Measurements from ENCODE around the gene SVIL.
"Not testable (repeated sequence)": the region's sequence is repeated elsewhere in the genome, so short reads cannot be mapped to it uniquely, and the experiment has no call there.

The SVIL gene

DNA sequence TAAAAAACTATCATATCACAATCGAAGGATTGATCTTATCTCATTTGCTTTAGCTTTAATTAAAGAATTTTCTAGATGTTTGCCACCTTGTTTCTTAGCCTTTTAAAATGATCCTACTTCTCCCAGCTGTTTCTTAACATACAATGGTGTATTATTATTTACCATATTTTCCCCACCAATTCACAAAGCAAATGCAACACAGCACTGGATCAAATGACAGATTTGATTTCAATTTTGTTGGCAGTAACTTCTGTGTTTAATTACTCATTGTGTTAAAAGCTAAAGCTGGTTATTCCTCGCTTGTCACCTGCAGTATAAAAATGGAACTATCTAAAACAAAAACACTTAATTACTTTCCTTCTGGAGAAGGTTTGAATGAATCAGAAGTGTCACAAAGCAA is 19.6 kb downstream of the SVIL start:
- TF ChIP-seq, protein P1, sequence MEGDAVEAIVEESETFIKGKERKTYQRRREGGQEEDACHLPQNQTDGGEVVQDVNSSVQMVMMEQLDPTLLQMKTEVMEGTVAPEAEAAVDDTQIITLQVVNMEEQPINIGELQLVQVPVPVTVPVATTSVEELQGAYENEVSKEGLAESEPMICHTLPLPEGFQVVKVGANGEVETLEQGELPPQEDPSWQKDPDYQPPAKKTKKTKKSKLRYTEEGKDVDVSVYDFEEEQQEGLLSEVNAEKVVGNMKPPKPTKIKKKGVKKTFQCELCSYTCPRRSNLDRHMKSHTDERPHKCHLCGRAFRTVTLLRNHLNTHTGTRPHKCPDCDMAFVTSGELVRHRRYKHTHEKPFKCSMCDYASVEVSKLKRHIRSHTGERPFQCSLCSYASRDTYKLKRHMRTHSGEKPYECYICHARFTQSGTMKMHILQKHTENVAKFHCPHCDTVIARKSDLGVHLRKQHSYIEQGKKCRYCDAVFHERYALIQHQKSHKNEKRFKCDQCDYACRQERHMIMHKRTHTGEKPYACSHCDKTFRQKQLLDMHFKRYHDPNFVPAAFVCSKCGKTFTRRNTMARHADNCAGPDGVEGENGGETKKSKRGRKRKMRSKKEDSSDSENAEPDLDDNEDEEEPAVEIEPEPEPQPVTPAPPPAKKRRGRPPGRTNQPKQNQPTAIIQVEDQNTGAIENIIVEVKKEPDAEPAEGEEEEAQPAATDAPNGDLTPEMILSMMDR (conservative IDR thresholded peaks at IDR 0.05; ENCODE audit: low read depth, low read length): no peak
- no peaks in the 10 kb centered on the region for H3K27me3 ChIP-seq (ENCODE audit: insufficient read depth, low read depth)
- no peak overlapping the region for H3K4me3 ChIP-seq (IDR thresholded peaks at IDR 0.05; ENCODE audit: insufficient read depth, low read depth, low read length)
- H3K36me3 ChIP-seq (ENCODE audit: insufficient read depth): no peaks in the 10 kb centered on the region
- no peak overlapping the region for H3K4me2 ChIP-seq
- no peaks in the 10 kb centered on the region for H3K4me1 ChIP-seq (ENCODE audit: low read depth, poor library complexity, severe bottlenecking)
- no peak overlapping the region for H3K27ac ChIP-seq
- no peaks in the 10 kb centered on the region for H3K79me2 ChIP-seq (ENCODE audit: insufficient read depth, low read depth)
- no peak overlapping the region for H2AFZ ChIP-seq (ENCODE audit: low read depth)
- no peaks in the 10 kb centered on the region for H4K20me1 ChIP-seq (ENCODE audit: insufficient read depth)
- H3K9ac ChIP-seq: no peak overlapping the region

DNA sequence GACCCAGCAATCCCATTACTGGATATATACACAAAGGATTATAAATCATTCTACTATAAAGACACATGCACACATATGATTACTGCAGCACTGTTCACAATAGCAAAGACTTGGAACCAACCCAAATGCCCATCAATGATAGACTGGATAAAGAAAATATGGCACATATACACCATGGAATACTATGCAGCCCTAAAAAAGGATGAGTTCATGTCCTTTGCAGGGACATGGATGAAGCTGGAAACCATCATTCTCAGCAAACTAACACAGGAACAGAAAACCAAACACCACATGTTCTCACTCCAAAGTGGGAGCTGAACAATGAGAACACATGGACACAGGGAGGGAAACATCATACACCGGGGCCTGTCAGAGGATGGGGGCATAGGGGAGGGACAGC is 20.5 kb downstream of the SVIL start:
- not testable (repeated sequence) for H3K9ac ChIP-seq; H3K27ac ChIP-seq; H4K20me1 ChIP-seq (ENCODE audit: insufficient read depth); H3K4me3 ChIP-seq (IDR thresholded peaks at IDR 0.05; ENCODE audit: insufficient read depth, low read depth, low read length); H3K79me2 ChIP-seq (ENCODE audit: insufficient read depth, low read depth); H3K36me3 ChIP-seq (ENCODE audit: insufficient read depth); H3K4me2 ChIP-seq; H3K27me3 ChIP-seq (ENCODE audit: insufficient read depth, low read depth); H2AFZ ChIP-seq (ENCODE audit: low read depth); H3K4me1 ChIP-seq (ENCODE audit: low read depth, poor library complexity, severe bottlenecking)

DNA sequence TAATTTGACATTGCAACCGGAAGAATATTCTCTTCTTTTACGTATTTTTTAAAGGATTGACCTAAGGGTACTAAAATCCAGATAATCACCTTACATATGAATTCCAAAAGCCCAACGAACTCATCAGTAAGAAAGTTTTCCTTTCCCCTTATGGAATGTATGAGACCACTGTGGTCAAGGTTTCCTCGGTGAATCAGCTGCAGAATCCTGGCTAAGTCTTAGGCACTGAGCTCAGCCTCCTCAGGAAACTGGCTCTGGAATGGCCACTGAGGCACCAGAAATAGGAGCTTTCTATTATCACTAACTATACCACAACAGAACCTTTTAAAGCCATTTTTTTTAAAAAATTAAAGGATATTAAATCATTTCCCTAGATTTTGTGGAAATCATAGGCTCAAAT is 21.0 kb downstream of the SVIL start:
- no peaks in the 10 kb centered on the region for H3K4me1 ChIP-seq (ENCODE audit: low read depth, poor library complexity, severe bottlenecking)
- no peaks in the 10 kb centered on the region for H3K79me2 ChIP-seq (ENCODE audit: insufficient read depth, low read depth)
- H3K27ac ChIP-seq: no peak overlapping the region
- H3K4me2 ChIP-seq: no peak overlapping the region
- no peaks in the 10 kb centered on the region for H3K36me3 ChIP-seq (ENCODE audit: insufficient read depth)
- H2AFZ ChIP-seq (ENCODE audit: low read depth): no peak overlapping the region
- no peak overlapping the region for H3K4me3 ChIP-seq (IDR thresholded peaks at IDR 0.05; ENCODE audit: insufficient read depth, low read depth, low read length)
- H4K20me1 ChIP-seq (ENCODE audit: insufficient read depth): no peaks in the 10 kb centered on the region
- TF ChIP-seq, protein P1 (conservative IDR thresholded peaks at IDR 0.05; ENCODE audit: low read depth, low read length): no peak
- H3K9ac ChIP-seq: no peak overlapping the region
- H3K27me3 ChIP-seq (ENCODE audit: insufficient read depth, low read depth): no peaks in the 10 kb centered on the region

DNA sequence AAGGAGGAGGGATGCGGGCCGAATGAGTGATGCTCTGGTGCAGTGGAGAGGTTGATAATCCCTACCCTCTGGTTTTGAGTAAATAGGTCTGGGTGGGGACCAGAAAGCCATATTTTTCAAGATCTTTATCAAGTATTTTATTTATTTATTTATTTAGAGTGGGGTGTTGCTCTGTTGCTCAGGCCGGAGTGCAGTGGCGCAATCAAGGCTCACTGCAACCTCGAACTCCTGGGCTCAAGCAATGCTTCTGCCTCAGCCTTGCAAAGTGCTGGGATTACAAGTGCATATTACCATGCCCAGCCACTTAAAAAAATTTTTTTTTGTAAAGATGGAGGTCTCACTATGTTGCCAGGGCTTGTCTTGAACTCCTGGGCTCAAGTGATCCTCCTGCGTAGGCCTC is 21.6 kb downstream of the SVIL start:
- H3K9ac ChIP-seq: no peak overlapping the region
- no peaks in the 10 kb centered on the region for H3K79me2 ChIP-seq (ENCODE audit: insufficient read depth, low read depth)
- H2AFZ ChIP-seq (ENCODE audit: low read depth): no peak overlapping the region
- no peaks in the 10 kb centered on the region for H3K4me1 ChIP-seq (ENCODE audit: low read depth, poor library complexity, severe bottlenecking)
- no peak overlapping the region for H3K27ac ChIP-seq
- TF ChIP-seq, protein P1 (conservative IDR thresholded peaks at IDR 0.05; ENCODE audit: low read depth, low read length): no peak
- no peaks in the 10 kb centered on the region for H3K27me3 ChIP-seq (ENCODE audit: insufficient read depth, low read depth)
- no peaks in the 10 kb centered on the region for H3K36me3 ChIP-seq (ENCODE audit: insufficient read depth)
- no peaks in the 10 kb centered on the region for H4K20me1 ChIP-seq (ENCODE audit: insufficient read depth)
- H3K4me2 ChIP-seq: no peak overlapping the region
- H3K4me3 ChIP-seq (IDR thresholded peaks at IDR 0.05; ENCODE audit: insufficient read depth, low read depth, low read length): no peak overlapping the region

DNA sequence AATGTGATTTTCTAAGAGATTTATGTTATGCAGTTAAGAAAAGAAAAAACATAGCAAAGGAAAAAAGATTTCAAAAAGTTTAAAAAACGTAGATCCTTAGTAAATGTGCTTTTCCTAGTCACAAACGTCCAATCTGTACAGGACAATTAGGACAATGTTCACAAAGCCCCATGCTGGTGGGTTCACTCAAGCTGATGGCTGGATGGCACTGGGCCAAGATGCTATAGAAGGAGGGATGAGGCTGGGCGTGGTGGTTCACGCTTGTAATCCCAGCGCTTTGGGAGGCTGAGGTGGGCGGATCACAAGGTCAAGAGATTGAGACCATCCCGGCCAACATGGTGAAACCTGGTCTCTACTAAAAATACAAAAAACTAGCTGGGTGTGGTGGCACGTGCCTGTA is 22.1 kb downstream of the SVIL start:
- Histone ChIP-seq H3K4me3 (IDR thresholded peaks at IDR 0.05; ENCODE audit: insufficient read depth, low read depth, low read length) (no peak overlapping the region), H2AFZ (ENCODE audit: low read depth) (no peak overlapping the region), H3K27ac (no peak overlapping the region), H3K4me1 (ENCODE audit: low read depth, poor library complexity, severe bottlenecking) (no peaks in the 10 kb centered on the region), H3K36me3 (ENCODE audit: insufficient read depth) (no peaks in the 10 kb centered on the region), H3K79me2 (ENCODE audit: insufficient read depth, low read depth) (no peaks in the 10 kb centered on the region), H3K4me2 (no peak overlapping the region), H3K27me3 (ENCODE audit: insufficient read depth, low read depth) (no peaks in the 10 kb centered on the region), H4K20me1 (ENCODE audit: insufficient read depth) (no peaks in the 10 kb centered on the region), H3K9ac (no peak overlapping the region)
- TF ChIP-seq, protein P1 (conservative IDR thresholded peaks at IDR 0.05; ENCODE audit: low read depth, low read length): no peak
